Muscle of leg (tissue), 11 donors: ENCODE data around the gene COL25A1. TPM values are rescaled to one million over a fixed set of nuclear protein-coding genes. Genes with fewer than 3 reads are reported as not detected.
"Not testable (repeated sequence)": the region's sequence is repeated elsewhere in the genome, so short reads cannot be mapped to it uniquely, and the experiment has no call there.

Experiments used
- DNase-seq: peaks from one replicate; pipeline ENCODE4 v3.0.0; 2013
- H3K27ac ChIP-seq: one replicate; pipeline ENCODE4 v1.5.1; 2013; ENCODE audit warnings: mild to moderate bottlenecking, low read length, control low read depth
- H3K27me3 ChIP-seq: one replicate; pipeline ENCODE4 v1.6.1; 2013; ENCODE audit warnings: low read length; ENCODE audit not compliant: control insufficient read depth, insufficient read depth
- H3K36me3 ChIP-seq: one replicate; pipeline ENCODE4 v1.6.1; 2013; ENCODE audit warnings: low read length; ENCODE audit not compliant: control insufficient read depth, insufficient read depth
- H3K4me1 ChIP-seq: one replicate; pipeline ENCODE4 v1.6.1; 2013; ENCODE audit warnings: low read length; ENCODE audit not compliant: control insufficient read depth, insufficient read depth
- H3K4me3 ChIP-seq: one replicate; pipeline ENCODE4 v1.5.1; 2013; ENCODE audit warnings: low read length, control low read depth
- H3K9me3 ChIP-seq: replicated peaks from 2 replicates; pipeline ENCODE4 v1.6.1; 2013; ENCODE audit warnings: low read depth, low read length; ENCODE audit not compliant: control insufficient read depth
- WGBS: methylation state at CpG from one replicate; pipeline ENCODE4 v1.1.5; 2013; ENCODE audit warnings: missing lambda C conversion rate; ENCODE audit not compliant: insufficient coverage; 5-methylcytosine and 5-hydroxymethylcytosine counted together
- polyA plus RNA-seq, 8 donors: library from polyadenylated mRNA; unstranded; fragments of 120-200 nt; gene quantifications; one replicate each; pipeline versions ENCODE4 v1.2.1 to v1.2.3, GENCODE V29; 2013; ENCODE audit warnings: inconsistent platforms in 1 of 8, low replicate concordance in 1 of 8; ENCODE audit not compliant: insufficient read length in 8 of 8, insufficient read depth in 1 of 8
- total RNA-seq: library from RNA; stranded (reverse); fragments of 120-200 nt; gene quantifications from one replicate; pipeline ENCODE4 v1.2.4, GENCODE V29; 2013

The COL25A1 gene
- total and polyA plus RNA-seq, 9 donors: 4.5 to 9.7 (median 5.6) TPM

GRCh38 chr4:108933925-108934324, 368.5 kb downstream of the COL25A1 start:
- not testable (repeated sequence) for H3K27ac ChIP-seq, H3K27me3 ChIP-seq, H3K36me3 ChIP-seq, H3K9me3 ChIP-seq, H3K4me3 ChIP-seq, DNase-seq, H3K4me1 ChIP-seq
- no CpG with 5 or more reads among the region's 5 CpGs for WGBS

- Histone ChIP-seq H3K27ac (no peak overlapping the region), H3K36me3 (no peaks in the 10 kb centered on the region), H3K4me3 (no peak overlapping the region), H3K27me3 (no peaks in the 10 kb centered on the region), H3K9me3 (no peaks in the 10 kb centered on the region), H3K4me1 (no peaks in the 10 kb centered on the region)
- no CpG with 5 or more reads among the region's 3 CpGs for WGBS
- DNase-seq: no peak
Measured at GRCh38 chr4:108933046-108933445, 369.4 kb downstream of the COL25A1 start.

- no CpG with 5 or more reads among the region's 1 CpG for WGBS
- no peaks in the 10 kb centered on the region for H3K27me3 ChIP-seq
- H3K4me3 ChIP-seq: no peak overlapping the region
- H3K27ac ChIP-seq: no peak overlapping the region
- no peaks in the 10 kb centered on the region for H3K36me3 ChIP-seq
- H3K9me3 ChIP-seq: no peaks in the 10 kb centered on the region
- DNase-seq: no peak
- no peaks in the 10 kb centered on the region for H3K4me1 ChIP-seq
Measured at GRCh38 chr4:108931926-108932325, 370.5 kb downstream of the COL25A1 start.

GRCh38 chr4:108930186-108930585, 372.3 kb downstream of the COL25A1 start:
- Histone ChIP-seq H3K4me3 (no peak overlapping the region), H3K4me1 (no peaks in the 10 kb centered on the region), H3K27me3 (no peaks in the 10 kb centered on the region), H3K36me3 (no peaks in the 10 kb centered on the region), H3K27ac (no peak overlapping the region), H3K9me3 (no peaks in the 10 kb centered on the region)
- DNase-seq: no peak

GRCh38 chr4:108926781-108927180, 375.7 kb downstream of the COL25A1 start:
- Histone ChIP-seq H3K36me3 (no peaks in the 10 kb centered on the region), H3K27ac (no peak overlapping the region), H3K4me3 (no peak overlapping the region), H3K9me3 (no peaks in the 10 kb centered on the region), H3K4me1 (no peaks in the 10 kb centered on the region), H3K27me3 (no peaks in the 10 kb centered on the region)
- 50% methylated on average over 1 of the region's 3 CpGs for WGBS
- no peak for DNase-seq

GRCh38 chr4:108926061-108926460, 376.4 kb downstream of the COL25A1 start:
- DNase-seq: peak; percentile 69
- no peaks in the 10 kb centered on the region for H3K36me3 ChIP-seq
- H3K9me3 ChIP-seq: no peaks in the 10 kb centered on the region
- no peaks in the 10 kb centered on the region for H3K27me3 ChIP-seq
- no peaks in the 10 kb centered on the region for H3K4me1 ChIP-seq
- no peak overlapping the region for H3K4me3 ChIP-seq
- peak overlapping the region; percentile 38 for H3K27ac ChIP-seq
- WGBS: no CpG with 5 or more reads among the region's 1 CpG

- peaks cover 3% of the 10 kb centered on the region for H3K4me1 ChIP-seq
- no peaks in the 10 kb centered on the region for H3K27me3 ChIP-seq
- no peak overlapping the region for H3K27ac ChIP-seq
- no peak for DNase-seq
- WGBS: no CpG with 5 or more reads among the region's 5 CpGs
- H3K4me3 ChIP-seq: no peak overlapping the region
- no peaks in the 10 kb centered on the region for H3K9me3 ChIP-seq
- no peaks in the 10 kb centered on the region for H3K36me3 ChIP-seq
Measured at GRCh38 chr4:108922191-108922590, 380.3 kb downstream of the COL25A1 start.

- H3K27ac ChIP-seq: no peak overlapping the region
- no peaks in the 10 kb centered on the region for H3K9me3 ChIP-seq
- no peak for DNase-seq
- WGBS: no CpG with 5 or more reads among the region's 2 CpGs
- no peaks in the 10 kb centered on the region for H3K27me3 ChIP-seq
- H3K4me1 ChIP-seq: peaks cover 3% of the 10 kb centered on the region
- H3K4me3 ChIP-seq: no peak overlapping the region
- H3K36me3 ChIP-seq: no peaks in the 10 kb centered on the region
Measured at GRCh38 chr4:108920395-108921087, 381.9 kb downstream of the COL25A1 start.

GRCh38 chr4:108919226-108919893, 383.1 kb downstream of the COL25A1 start:
- peak; percentile 57 for DNase-seq
- Histone ChIP-seq H3K27me3 (no peaks in the 10 kb centered on the region), H3K4me1 (peaks cover 3% of the 10 kb centered on the region), H3K27ac (no peak overlapping the region), H3K9me3 (no peaks in the 10 kb centered on the region), H3K4me3 (no peak overlapping the region), H3K36me3 (no peaks in the 10 kb centered on the region)
- no CpG with 5 or more reads among the region's 5 CpGs for WGBS

- no peaks in the 10 kb centered on the region for H3K36me3 ChIP-seq
- no peak overlapping the region for H3K4me3 ChIP-seq
- peaks cover 3% of the 10 kb centered on the region for H3K4me1 ChIP-seq
- DNase-seq: no peak
- 59% methylated on average over 2 of the region's 5 CpGs for WGBS
- H3K27ac ChIP-seq: no peak overlapping the region
- no peaks in the 10 kb centered on the region for H3K9me3 ChIP-seq
- no peaks in the 10 kb centered on the region for H3K27me3 ChIP-seq
Measured at GRCh38 chr4:108917255-108917654, 385.2 kb downstream of the COL25A1 start.
